ENCODE results near the gene BRD3OS.

GRCh38 chr9:133991964-133992779, 33.1 kb upstream of the BRD3OS start, which contains the start of gene VAV2:
- TF ChIP-seq CTCF (conservative IDR thresholded peaks at IDR 0.05; ENCODE audit: low read length) (no peak), EZH2phosphoT487 (IDR thresholded peaks at IDR 0.05; ENCODE audit: borderline replicate concordance, low read depth, low read length) (no peak)

Data from OCI-LY7 (cell line).